ENCODE data around the gene MAST4.

Gene MAST4

GRCh38 chr5:66987949-66988838 is 392.0 kb downstream of the MAST4 start:
- Histone ChIP-seq H3K36me3 (replicated peaks; ENCODE audit: low read depth, low read length) (no peaks in the 10 kb centered on the region), H3K9me3 (ENCODE audit: insufficient read depth, low read length) (no peaks in the 10 kb centered on the region), H3K9ac (ENCODE audit: low read length) (no peak overlapping the region), H2AFZ (ENCODE audit: low read depth, low read length) (no peak overlapping the region), H3K27me3 (ENCODE audit: low read depth, low read length) (peaks cover 19% of the 10 kb centered on the region), H3K79me2 (ENCODE audit: low read length) (no peaks in the 10 kb centered on the region), H3K4me2 (ENCODE audit: low read length) (no peak overlapping the region), H3K4me1 (ENCODE audit: low read length) (no peaks in the 10 kb centered on the region), H4K20me1 (ENCODE audit: insufficient read depth, low read length) (no peaks in the 10 kb centered on the region), H3K27ac (ENCODE audit: low read length) (no peak overlapping the region), H3K4me3 (ENCODE audit: low read length) (no peak overlapping the region)
- TF ChIP-seq, protein P1, sequence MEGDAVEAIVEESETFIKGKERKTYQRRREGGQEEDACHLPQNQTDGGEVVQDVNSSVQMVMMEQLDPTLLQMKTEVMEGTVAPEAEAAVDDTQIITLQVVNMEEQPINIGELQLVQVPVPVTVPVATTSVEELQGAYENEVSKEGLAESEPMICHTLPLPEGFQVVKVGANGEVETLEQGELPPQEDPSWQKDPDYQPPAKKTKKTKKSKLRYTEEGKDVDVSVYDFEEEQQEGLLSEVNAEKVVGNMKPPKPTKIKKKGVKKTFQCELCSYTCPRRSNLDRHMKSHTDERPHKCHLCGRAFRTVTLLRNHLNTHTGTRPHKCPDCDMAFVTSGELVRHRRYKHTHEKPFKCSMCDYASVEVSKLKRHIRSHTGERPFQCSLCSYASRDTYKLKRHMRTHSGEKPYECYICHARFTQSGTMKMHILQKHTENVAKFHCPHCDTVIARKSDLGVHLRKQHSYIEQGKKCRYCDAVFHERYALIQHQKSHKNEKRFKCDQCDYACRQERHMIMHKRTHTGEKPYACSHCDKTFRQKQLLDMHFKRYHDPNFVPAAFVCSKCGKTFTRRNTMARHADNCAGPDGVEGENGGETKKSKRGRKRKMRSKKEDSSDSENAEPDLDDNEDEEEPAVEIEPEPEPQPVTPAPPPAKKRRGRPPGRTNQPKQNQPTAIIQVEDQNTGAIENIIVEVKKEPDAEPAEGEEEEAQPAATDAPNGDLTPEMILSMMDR (IDR thresholded peaks at IDR 0.05; ENCODE audit: low read depth, low read length): peak; percentile 56
- TF ChIP-seq EZH2phosphoT487 (IDR thresholded peaks at IDR 0.05; ENCODE audit: low read depth): no peak

DNA sequence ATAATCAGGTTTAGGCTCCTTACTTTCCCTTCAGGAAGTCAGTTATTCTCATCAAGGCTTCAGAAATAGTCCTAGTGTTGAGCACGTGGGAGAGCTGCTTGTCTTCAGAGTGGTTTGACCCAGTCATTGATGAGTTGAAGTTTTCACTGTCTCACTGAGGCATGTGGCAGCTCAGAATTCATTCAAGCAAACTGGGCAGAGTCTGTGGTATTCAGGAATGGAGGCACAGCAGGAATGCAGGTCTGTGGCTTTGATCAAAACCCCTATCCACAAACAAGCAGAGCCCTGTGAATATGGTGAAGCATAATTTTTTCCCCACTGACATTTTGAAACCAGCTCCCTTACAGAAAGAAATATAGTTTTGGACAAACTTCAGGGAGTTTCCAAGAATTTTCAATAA is 393.1 kb downstream of the MAST4 start:
- Histone ChIP-seq H3K27ac (ENCODE audit: low read length) (no peak overlapping the region), H3K27me3 (ENCODE audit: low read depth, low read length) (peaks cover 19% of the 10 kb centered on the region), H3K4me1 (ENCODE audit: low read length) (no peaks in the 10 kb centered on the region), H4K20me1 (ENCODE audit: insufficient read depth, low read length) (no peaks in the 10 kb centered on the region), H3K79me2 (ENCODE audit: low read length) (no peaks in the 10 kb centered on the region), H3K9me3 (ENCODE audit: insufficient read depth, low read length) (no peaks in the 10 kb centered on the region), H3K9ac (ENCODE audit: low read length) (no peak overlapping the region), H2AFZ (ENCODE audit: low read depth, low read length) (no peak overlapping the region), H3K4me3 (ENCODE audit: low read length) (no peak overlapping the region), H3K36me3 (replicated peaks; ENCODE audit: low read depth, low read length) (no peaks in the 10 kb centered on the region), H3K4me2 (ENCODE audit: low read length) (no peak overlapping the region)
- no peak for TF ChIP-seq EZH2phosphoT487 (IDR thresholded peaks at IDR 0.05; ENCODE audit: low read depth)
- TF ChIP-seq, protein P1 (IDR thresholded peaks at IDR 0.05; ENCODE audit: low read depth, low read length): no peak

DNA sequence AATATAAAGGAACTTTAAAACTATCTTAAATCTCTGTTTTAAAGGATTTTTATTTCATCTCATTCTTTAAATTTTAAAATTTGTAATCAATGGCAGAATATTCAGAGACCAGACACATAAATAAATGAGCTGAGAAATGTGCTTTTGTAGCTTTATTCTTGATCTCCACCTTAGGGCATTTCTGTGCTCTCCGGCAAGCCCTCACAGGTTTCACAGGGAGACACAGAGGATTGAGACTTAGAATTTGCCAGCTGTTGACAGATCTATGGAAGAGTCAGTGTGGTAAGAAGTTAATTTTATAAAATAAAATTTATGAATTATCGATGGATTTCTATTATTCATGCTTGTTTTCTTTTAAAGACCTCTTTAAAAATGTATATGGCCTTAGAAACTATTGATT is 393.6 kb downstream of the MAST4 start:
- H3K27me3 ChIP-seq (ENCODE audit: low read depth, low read length): peaks cover 19% of the 10 kb centered on the region
- no peak overlapping the region for H3K4me3 ChIP-seq (ENCODE audit: low read length)
- TF ChIP-seq, protein P1 (IDR thresholded peaks at IDR 0.05; ENCODE audit: low read depth, low read length): no peak
- no peak for TF ChIP-seq EZH2phosphoT487 (IDR thresholded peaks at IDR 0.05; ENCODE audit: low read depth)
- no peak overlapping the region for H3K9ac ChIP-seq (ENCODE audit: low read length)
- no peak overlapping the region for H3K27ac ChIP-seq (ENCODE audit: low read length)
- no peaks in the 10 kb centered on the region for H3K9me3 ChIP-seq (ENCODE audit: insufficient read depth, low read length)
- no peaks in the 10 kb centered on the region for H4K20me1 ChIP-seq (ENCODE audit: insufficient read depth, low read length)
- H3K36me3 ChIP-seq (replicated peaks; ENCODE audit: low read depth, low read length): no peaks in the 10 kb centered on the region
- no peaks in the 10 kb centered on the region for H3K4me1 ChIP-seq (ENCODE audit: low read length)
- no peak overlapping the region for H2AFZ ChIP-seq (ENCODE audit: low read depth, low read length)
- H3K4me2 ChIP-seq (ENCODE audit: low read length): no peak overlapping the region
- no peaks in the 10 kb centered on the region for H3K79me2 ChIP-seq (ENCODE audit: low read length)

DNA sequence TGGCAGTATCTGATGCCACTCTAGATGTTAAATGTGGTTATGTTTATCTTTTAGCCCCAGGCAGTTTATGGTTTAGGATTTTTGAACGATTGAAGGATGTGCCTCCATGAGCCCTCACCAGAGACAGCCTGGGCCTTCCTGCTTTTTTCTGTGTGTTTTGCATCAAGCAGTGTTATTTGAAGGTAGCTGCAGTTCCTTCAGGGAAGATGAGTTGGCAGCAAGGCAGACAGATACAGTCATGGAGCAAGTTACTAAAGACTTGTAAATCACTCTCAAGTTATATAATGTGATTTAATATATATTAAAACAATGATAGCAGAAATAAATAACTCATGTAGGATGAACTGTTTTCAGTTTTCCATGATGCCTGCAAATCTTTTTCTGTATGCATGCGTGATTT is 395.6 kb downstream of the MAST4 start:
- Histone ChIP-seq H3K79me2 (ENCODE audit: low read length) (no peaks in the 10 kb centered on the region), H3K9me3 (ENCODE audit: insufficient read depth, low read length) (no peaks in the 10 kb centered on the region), H3K4me3 (ENCODE audit: low read length) (no peak overlapping the region), H2AFZ (ENCODE audit: low read depth, low read length) (no peak overlapping the region), H3K27ac (ENCODE audit: low read length) (no peak overlapping the region), H3K27me3 (ENCODE audit: low read depth, low read length) (peaks cover 14% of the 10 kb centered on the region; the same call in 1 of the 2 replicates), H3K9ac (ENCODE audit: low read length) (no peak overlapping the region), H3K36me3 (replicated peaks; ENCODE audit: low read depth, low read length) (no peaks in the 10 kb centered on the region), H4K20me1 (ENCODE audit: insufficient read depth, low read length) (no peaks in the 10 kb centered on the region), H3K4me1 (ENCODE audit: low read length) (no peaks in the 10 kb centered on the region), H3K4me2 (ENCODE audit: low read length) (no peak overlapping the region)
- TF ChIP-seq, protein P1 (IDR thresholded peaks at IDR 0.05; ENCODE audit: low read depth, low read length): no peak
- TF ChIP-seq EZH2phosphoT487 (IDR thresholded peaks at IDR 0.05; ENCODE audit: low read depth): no peak

Measured in OCI-LY3 (cell line).